Esophagus squamous epithelium (tissue), 5 donors: ENCODE results near the gene FGF11. TPM values are rescaled to one million over a fixed set of nuclear protein-coding genes. Genes with fewer than 3 reads are reported as not detected.
"Not testable (repeated sequence)": the region's sequence is repeated elsewhere in the genome, so short reads cannot be mapped to it uniquely, and the experiment has no call there.

Experiments used
- DNase-seq: peaks from one replicate; lab custom pipeline; 2025; lab: John Stamatoyannopoulos, UW
- H3K27ac ChIP-seq, 4 donors: fragments of 200-600 bp; sonication (generic); one replicate each; pipeline ENCODE4 v1.5.1; 2016 to 2019; ENCODE audit warnings: mild to moderate bottlenecking in 1 of 4
- H3K27me3 ChIP-seq, 4 donors: fragments of 200-600 bp; sonication (generic); 1 replicate in 3 of 4; 2 replicates in 1 of 4; pipeline versions ENCODE4 v1.5.1 to v1.6.0; 2017 to 2021; ENCODE audit warnings: antibody characterized with exemption in 1 of 4
- H3K36me3 ChIP-seq, 3 donors: fragments of 200-600 bp; sonication (generic); one replicate each; pipeline ENCODE4 v1.5.1; 2016 to 2019
- H3K4me1 ChIP-seq, 3 donors: fragments of 200-600 bp; sonication (generic); one replicate each; pipeline ENCODE4 v1.5.1; 2017 to 2019
- H3K4me3 ChIP-seq, 4 donors: fragments of 200-600 bp; sonication (generic); 1 replicate in 3 of 4; 2 replicates in 1 of 4; pipeline ENCODE4 v1.5.1; 2016 to 2019; ENCODE audit warnings: mild to moderate bottlenecking in 2 of 4, moderate library complexity in 1 of 4
- H3K9me3 ChIP-seq, 3 donors: fragments of 200-600 bp; sonication (generic); one replicate each; pipeline ENCODE4 v1.5.1; 2016 to 2019
- POLR2A ChIP-seq, 4 donors: fragments of 450-650 bp; IDR thresholded peaks; one replicate each; pipeline ENCODE4 v1.6.1; 2017; ENCODE audit warnings: antibody characterized with exemption in 4 of 4, mild to moderate bottlenecking in 4 of 4, moderate library complexity in 3 of 4
- WGBS, 2 donors: methylation state at CpG; one replicate each; pipeline ENCODE4 v1.1.5; 2018; 5-methylcytosine and 5-hydroxymethylcytosine counted together
- intact Hi-C: fragments of 100-400 bp; cut with DNase I; formaldehyde crosslinking; loops from one replicate; pipeline ENCODE4 v1.15.0; 2022
- total RNA-seq, 4 donors: library from RNA; depleted of rRNA; stranded (reverse); fragments of >200 nt; gene quantifications; one replicate each; pipeline ENCODE4 v1.1.0, GENCODE V29; 2016
- TF ChIP-seq, protein P1 (sequence below), 6 experiments: fragments of 450-650 bp in 4 of 6; fragments of 200-600 bp in 2 of 6; sonication (generic) in 2 of 6; IDR thresholded peaks; one replicate each; pipeline ENCODE4 v1.5.1; 2016 to 2019; ENCODE audit warnings: antibody characterized with exemption in 6 of 6, mild to moderate bottlenecking in 4 of 6, moderate library complexity in 4 of 6
- donor health status: DM: yes; HTN: yes; CAD: no.

Gene FGF11
- total RNA-seq, 4 donors from 2014 or later, result 2.7 to 18.1 (median 6.1) TPM

DNA sequence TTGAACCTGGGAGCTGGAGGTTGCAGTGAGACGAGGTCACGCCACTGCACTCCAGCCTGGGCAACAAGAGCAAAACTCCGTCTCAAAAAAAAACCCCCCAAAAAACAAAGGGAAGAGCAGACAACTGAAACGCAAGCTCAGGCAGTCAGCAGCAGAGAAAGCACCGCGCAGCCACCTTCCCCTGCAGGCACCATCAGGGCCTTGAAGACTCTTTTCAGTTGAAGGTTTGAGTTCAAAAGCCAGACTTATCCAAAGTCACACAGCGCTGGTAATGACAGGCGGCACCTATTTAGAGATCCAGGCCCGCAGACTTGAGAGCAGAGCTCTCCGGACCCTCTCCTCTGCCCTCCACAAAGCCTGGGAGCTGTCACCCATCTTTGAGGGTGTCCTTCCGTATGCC is 29.0 kb downstream of the FGF11 start:
- 90 to 95% methylated on average over 8 to 11 of the region's 11 CpGs for WGBS, 2 donors
- intact Hi-C loops, result no loop called here
- Histone ChIP-seq H3K4me3 (no peak overlapping the region), H3K27ac (no peak overlapping the region), H3K9me3 (no peaks in the 10 kb centered on the region), H3K27me3 (no peaks in the 10 kb centered on the region), H3K36me3 (peaks cover 0 to 50% (median 6%) of the 10 kb centered on the region in 3 donors), H3K4me1 (peaks cover 23 to 91% (median 33%) of the 10 kb centered on the region in 3 donors)
- no peak for TF ChIP-seq POLR2A (IDR thresholded peaks at IDR 0.05)
- TF ChIP-seq, protein P1, sequence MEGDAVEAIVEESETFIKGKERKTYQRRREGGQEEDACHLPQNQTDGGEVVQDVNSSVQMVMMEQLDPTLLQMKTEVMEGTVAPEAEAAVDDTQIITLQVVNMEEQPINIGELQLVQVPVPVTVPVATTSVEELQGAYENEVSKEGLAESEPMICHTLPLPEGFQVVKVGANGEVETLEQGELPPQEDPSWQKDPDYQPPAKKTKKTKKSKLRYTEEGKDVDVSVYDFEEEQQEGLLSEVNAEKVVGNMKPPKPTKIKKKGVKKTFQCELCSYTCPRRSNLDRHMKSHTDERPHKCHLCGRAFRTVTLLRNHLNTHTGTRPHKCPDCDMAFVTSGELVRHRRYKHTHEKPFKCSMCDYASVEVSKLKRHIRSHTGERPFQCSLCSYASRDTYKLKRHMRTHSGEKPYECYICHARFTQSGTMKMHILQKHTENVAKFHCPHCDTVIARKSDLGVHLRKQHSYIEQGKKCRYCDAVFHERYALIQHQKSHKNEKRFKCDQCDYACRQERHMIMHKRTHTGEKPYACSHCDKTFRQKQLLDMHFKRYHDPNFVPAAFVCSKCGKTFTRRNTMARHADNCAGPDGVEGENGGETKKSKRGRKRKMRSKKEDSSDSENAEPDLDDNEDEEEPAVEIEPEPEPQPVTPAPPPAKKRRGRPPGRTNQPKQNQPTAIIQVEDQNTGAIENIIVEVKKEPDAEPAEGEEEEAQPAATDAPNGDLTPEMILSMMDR (IDR thresholded peaks at IDR 0.05), result no peak
- no peak for DNase-seq

DNA sequence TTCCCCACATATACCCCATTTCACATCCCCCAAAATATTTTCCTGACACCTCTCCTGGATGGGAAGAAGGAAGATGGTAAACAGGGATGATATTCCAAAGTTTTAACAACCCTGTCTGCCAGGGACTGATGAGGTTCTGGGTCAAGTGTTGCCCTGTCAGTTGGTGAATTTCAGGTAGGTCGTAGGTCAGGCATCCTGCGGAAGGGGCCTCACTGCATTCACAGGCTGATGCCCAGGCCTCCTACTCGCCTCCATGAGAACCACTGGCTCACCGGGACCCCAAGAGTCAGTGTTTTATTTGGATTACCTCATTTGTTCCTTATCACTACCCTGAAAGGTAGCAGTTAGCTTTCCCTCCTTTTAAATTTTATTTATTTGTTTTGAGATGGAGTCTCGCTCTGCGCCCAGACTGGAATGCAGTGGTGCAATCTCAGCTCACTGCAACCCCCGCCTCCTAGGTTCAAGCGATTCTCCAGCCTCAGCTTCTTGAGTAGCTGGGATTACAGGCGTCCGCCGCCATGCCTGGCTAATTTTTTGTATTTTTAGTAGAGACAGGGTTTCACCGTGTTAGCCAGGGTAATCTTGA is 29.6 kb downstream of the FGF11 start:
- 83 to 94% methylated on average over 10 to 12 of the region's 12 CpGs for WGBS, 2 donors
- Histone ChIP-seq H3K27me3 (no peaks in the 10 kb centered on the region), H3K4me3 (no peak overlapping the region), H3K27ac (no peak overlapping the region), H3K9me3 (no peaks in the 10 kb centered on the region), H3K36me3 (peaks cover 0 to 44% (median 6%) of the 10 kb centered on the region in 3 donors), H3K4me1 (peaks cover 19 to 91% (median 38%) of the 10 kb centered on the region in 3 donors)
- intact Hi-C loops, result no loop called here
- TF ChIP-seq, protein P1 (IDR thresholded peaks at IDR 0.05), result no peak
- TF ChIP-seq POLR2A (IDR thresholded peaks at IDR 0.05), result no peak
- no peak for DNase-seq

DNA sequence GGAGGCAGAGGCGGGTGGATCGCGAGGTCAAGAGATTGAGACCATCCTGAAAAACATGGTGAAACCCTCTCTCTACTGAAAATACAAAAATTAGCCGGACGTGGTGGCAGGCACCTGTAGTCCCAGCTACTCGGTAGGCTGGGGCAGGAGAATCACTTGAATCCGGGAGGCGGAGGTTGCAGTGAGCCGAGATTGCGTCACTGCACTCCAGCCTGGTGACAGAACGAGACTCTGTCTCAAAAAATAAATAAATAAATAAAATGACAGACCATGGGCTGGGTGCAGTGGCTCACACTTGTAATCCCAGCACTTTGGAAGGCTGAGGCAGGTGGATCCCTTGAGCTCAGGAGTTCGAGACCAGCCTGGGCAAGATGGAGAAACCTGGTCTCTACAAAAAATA is 30.5 kb downstream of the FGF11 start:
- H3K4me3 ChIP-seq, H3K27ac ChIP-seq, H3K27me3 ChIP-seq, DNase-seq, H3K9me3 ChIP-seq, intact Hi-C loops: not testable (repeated sequence)
- WGBS, 2 donors, result 92 to 94% methylated on average over 10 to 12 of the region's 12 CpGs
- H3K4me1 ChIP-seq, result peaks cover 19 to 92% (median 35%) of the 10 kb centered on the region in 3 donors
- H3K36me3 ChIP-seq, result peaks cover 0 to 37% (median 6%) of the 10 kb centered on the region in 3 donors

DNA sequence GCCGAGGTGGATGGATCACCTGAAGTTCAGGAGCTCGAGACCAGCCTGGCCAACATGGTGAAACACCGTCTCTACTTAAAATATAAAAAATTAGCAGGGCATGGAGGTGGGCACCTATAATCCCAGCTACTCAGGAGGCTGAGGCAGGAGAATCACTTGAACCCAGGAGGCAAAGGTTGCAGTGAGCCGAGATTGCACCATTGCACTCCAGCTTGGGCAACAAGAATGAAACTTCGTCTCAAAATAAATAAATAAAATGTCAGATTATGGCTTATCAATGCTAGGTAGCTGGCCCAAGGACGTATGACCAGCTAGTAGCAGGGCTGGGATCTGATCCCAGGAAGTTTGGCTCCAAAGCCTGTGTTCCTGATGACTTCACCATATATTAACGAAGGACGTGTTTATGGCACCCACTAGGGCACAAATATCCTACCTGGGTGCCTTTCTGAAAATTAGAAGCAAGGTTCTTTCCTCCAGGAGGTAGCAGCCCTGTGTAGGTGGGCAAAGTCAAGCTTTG is 31.2 kb downstream of the FGF11 start:
- H3K9me3 ChIP-seq, H3K27ac ChIP-seq: not testable (repeated sequence)
- H3K4me1 ChIP-seq, result peaks cover 24 to 97% (median 42%) of the 10 kb centered on the region in 3 donors

DNA sequence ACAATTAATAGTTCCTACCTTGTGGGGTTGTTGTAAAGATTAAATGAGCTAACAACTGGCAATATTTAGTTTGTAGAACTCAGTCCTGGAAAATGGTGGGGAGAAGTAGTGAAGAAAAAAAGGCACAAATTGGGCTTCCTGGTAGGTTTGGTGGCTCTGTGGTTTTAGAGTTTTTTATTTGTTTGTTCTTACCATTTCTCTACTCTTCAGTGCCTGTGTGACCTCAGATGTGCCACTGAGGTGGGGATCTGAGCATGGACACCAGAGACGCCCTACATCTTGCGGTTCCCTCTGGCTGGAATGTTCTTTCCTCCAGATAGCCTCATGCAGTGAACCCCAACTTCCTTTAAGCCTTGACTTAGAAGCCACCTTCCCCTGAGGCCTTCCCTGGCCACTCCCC is 32.4 kb downstream of the FGF11 start:
- H3K9me3 ChIP-seq, result no peaks in the 10 kb centered on the region
- H3K4me3 ChIP-seq, result no peak overlapping the region
- TF ChIP-seq POLR2A (IDR thresholded peaks at IDR 0.05), result no peak
- TF ChIP-seq, protein P1 (IDR thresholded peaks at IDR 0.05), result no peak
- peaks cover 0 to 20% (median 0%) of the 10 kb centered on the region in 3 donors for H3K36me3 ChIP-seq
- intact Hi-C loops, result no loop called here
- peaks cover 28 to 97% (median 50%) of the 10 kb centered on the region in 3 donors for H3K4me1 ChIP-seq
- peak overlapping the region in 2 of 4 donors; percentile 23 to 47 for H3K27ac ChIP-seq
- 69 to 79% methylated on average over 2 of the region's 2 CpGs for WGBS, 2 donors
- H3K27me3 ChIP-seq, result no peaks in the 10 kb centered on the region
- no peak for DNase-seq

More for the DNA sequence above, 31.2 kb downstream of the FGF11 start:
- H3K36me3 ChIP-seq, result peaks cover 0 to 32% (median 6%) of the 10 kb centered on the region in 3 donors
- WGBS, 2 donors, result 72 to 75% methylated on average over 8 of the region's 8 CpGs
- H3K27me3 ChIP-seq, H3K4me3 ChIP-seq, intact Hi-C loops, DNase-seq: not testable (repeated sequence)

DNA sequence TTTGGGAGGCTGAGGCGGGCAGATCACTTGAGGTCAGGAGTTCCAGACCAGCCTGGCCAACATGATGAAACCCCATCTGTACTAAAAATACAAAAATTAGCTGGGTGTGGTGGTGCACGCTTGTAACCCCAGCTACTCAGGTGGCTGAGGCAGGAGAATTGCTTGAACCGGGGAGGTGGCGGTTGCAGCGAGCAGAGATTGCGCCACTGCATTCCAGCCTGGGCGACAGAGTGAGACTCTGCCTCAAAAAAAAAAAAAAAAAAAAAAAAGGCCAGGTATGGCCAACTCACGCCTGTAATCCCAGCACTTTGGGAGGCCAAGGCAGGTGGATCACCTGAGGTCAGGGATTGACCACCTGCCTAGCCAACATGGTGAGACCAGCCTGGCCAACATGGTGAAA is 35.5 kb downstream of the FGF11 start:
- not testable (repeated sequence) for H3K4me3 ChIP-seq, H3K27me3 ChIP-seq, H3K36me3 ChIP-seq, DNase-seq, H3K9me3 ChIP-seq
- intact Hi-C loops, result loop anchor here (5.0 kb wide), 1 partner anchor 32 kb away; no protein-coding TSS in a partner anchor
- Histone ChIP-seq H3K4me1 (peaks cover 45 to 94% (median 51%) of the 10 kb centered on the region in 3 donors), H3K27ac (peak overlapping the region; percentile 98 to 100 (median 99))
- WGBS, 2 donors, result 79 to 83% methylated on average over 3 to 6 of the region's 8 CpGs
